GM12872 (cell line): ENCODE measurements around the gene LRRC3C.

Experiments
- TF ChIP-seq, protein P1 (sequence below): IDR thresholded peaks from 3 replicates; pipeline ENCODE4 v1.5.1; 2011; ENCODE audit warnings: low read depth, mild to moderate bottlenecking, low read length, moderate library complexity; ENCODE audit not compliant: insufficient read depth

Gene LRRC3C

DNA sequence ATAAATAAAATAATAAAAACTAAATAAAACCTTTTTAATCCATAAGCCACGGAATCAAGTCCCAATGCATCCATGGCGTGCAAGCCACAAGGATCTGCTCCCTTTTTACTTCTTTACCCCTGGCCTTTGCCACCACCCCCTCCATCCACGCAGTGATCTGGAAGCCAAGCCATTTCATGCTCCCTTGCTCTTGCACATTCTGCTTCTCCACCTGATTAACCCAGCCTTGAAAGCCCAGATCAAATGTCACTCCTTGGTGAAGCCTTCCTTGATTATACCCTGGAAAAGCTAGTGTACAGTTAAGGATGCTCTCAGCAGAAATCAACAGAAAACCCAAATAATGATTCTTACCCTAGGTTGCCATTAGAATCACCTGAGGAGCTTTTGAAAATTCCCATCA is 9.9 kb downstream of the LRRC3C start:
- TF ChIP-seq, protein P1, sequence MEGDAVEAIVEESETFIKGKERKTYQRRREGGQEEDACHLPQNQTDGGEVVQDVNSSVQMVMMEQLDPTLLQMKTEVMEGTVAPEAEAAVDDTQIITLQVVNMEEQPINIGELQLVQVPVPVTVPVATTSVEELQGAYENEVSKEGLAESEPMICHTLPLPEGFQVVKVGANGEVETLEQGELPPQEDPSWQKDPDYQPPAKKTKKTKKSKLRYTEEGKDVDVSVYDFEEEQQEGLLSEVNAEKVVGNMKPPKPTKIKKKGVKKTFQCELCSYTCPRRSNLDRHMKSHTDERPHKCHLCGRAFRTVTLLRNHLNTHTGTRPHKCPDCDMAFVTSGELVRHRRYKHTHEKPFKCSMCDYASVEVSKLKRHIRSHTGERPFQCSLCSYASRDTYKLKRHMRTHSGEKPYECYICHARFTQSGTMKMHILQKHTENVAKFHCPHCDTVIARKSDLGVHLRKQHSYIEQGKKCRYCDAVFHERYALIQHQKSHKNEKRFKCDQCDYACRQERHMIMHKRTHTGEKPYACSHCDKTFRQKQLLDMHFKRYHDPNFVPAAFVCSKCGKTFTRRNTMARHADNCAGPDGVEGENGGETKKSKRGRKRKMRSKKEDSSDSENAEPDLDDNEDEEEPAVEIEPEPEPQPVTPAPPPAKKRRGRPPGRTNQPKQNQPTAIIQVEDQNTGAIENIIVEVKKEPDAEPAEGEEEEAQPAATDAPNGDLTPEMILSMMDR: no peak

GRCh38 chr17:39938140-39938869 is 10.8 kb downstream of the LRRC3C start:
- TF ChIP-seq, protein P1: peak; percentile 22; the same call in 1 of the 3 replicates

- TF ChIP-seq, protein P1: no peak
Measured at GRCh38 chr17:39939106-39939505, 11.6 kb downstream of the LRRC3C start.

DNA sequence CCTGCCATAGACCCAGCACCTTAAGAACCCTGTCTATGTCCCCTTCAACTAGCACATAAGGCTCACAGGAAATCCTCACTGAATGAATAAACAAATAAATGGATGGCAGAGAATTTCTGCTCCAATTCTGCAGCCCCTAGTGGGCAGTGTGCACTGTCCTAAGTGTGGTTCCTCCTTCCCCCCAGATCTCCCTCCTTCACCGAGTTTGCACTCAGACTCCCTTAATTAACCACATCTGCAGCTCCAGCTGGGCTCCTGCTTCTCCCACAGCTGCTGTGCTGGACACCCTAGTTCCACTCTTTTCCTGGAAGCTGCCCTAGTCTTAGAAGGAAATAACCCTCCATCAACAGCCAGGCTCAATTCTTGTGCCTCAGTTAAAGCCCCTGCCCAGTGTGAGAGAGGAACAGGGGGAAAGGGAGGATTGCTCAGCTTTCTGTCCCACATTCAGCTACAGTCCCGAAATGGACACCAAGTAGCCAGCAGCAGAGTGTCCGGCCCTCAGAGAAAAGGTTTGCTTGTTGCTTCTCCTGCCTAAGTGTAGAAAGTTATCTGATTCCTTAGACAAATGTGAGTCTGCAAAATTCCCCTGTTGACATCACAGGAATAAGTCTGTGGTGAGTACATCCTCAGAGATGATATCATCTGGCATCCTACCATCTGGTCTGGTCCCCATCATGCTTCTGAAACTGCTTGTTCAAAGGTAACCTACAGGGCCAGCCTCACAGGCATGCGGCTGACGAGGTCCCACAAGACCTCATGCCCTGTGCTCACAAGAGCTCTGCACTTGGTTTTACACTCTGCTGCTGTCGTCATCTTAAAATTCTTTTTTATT is 12.3 kb downstream of the LRRC3C start:
- TF ChIP-seq, protein P1: peak; percentile 67

GRCh38 chr17:39943702-39944392 is 16.3 kb downstream of the LRRC3C start:
- TF ChIP-seq, protein P1: no peak

DNA sequence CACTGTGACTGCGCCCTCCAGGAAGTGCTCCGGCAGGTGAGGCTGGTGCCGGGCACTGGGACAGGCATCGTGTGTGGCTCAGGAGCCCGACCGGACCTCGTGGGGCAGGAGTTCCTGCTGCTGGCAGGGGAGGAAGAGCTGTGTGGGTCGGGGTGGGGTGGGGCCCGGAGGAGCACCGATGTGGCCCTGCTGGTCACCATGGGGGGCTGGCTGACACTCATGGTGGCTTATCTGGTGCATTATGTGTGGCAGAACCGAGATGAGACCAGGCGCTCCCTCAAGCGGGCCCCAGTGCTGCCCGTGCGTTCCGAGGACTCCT is 16.8 kb downstream of the LRRC3C start:
- TF ChIP-seq, protein P1: no peak

DNA sequence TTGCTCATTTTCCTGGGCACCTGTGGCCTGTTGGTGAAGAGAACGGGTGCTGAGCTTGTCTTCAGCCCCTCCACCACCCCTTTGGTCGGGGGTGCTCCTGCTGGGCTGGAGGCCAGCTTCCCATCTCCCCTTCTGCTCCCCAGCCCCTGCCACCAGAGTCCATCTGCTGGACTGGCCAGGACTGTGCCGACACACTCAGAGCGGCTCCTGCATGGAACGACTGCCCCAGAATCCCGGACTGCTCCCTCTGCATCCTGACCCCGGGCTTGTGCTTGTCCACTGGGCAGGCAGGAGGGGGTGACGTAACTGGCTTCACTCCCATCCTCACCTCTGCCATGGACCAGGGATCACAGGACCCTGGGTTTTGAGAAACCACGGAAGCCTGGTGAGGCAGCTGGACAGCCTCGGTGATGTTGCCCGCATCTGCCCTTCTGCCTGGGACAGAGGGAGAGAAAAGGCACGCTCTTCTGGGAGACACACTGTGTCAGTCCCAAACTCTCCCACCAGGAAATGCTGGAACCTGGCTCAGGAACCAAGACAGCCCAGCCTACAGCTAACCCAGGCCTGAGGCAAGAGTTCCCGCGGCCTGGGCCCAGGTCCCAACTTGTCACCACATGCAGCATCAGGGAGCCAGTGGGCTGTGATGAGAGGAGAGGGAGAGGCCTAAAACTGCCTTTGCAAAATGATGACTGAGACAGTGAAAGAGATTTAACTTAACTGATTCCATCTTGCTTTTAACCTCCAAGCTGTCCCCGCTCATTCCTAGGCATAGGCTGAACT is 19.2 kb downstream of the LRRC3C start:
- TF ChIP-seq, protein P1: no peak
